ENCODE data around the gene MAFG. TPM values are rescaled to one million over a fixed set of nuclear protein-coding genes. Genes with fewer than 3 reads are reported as not detected.

MAFG gene
- total and polyA plus RNA-seq, 2 donors (not counting 1 experiment from before 2014, with no cell fraction given), result 11.3 to 20.6 TPM

GRCh38 chr17:81957691-81958432 is 30.3 kb upstream of the MAFG start:
- TF ChIP-seq CTCF (conservative IDR thresholded peaks at IDR 0.05 in 1 of 2, IDR thresholded peaks at IDR 0.05 in 1 of 2; ENCODE audit: low read depth in 1 of 2, low read length in 2 of 2) (no peak), EZH2 (IDR thresholded peaks at IDR 0.05; ENCODE audit: low read length, missing control alignments) (no peak)
- H3K4me2 ChIP-seq (ENCODE audit: extremely low read depth, insufficient read depth, low read length), result no peak overlapping the region
- H3K4me1 ChIP-seq (ENCODE audit: control insufficient read depth, extremely low read depth, insufficient read depth, low read length), result peaks cover 2% of the 10 kb centered on the region
- DNase-seq (ENCODE audit: low read depth in 2 of 2), result no peak
- H3K4me3 ChIP-seq (replicated peaks in 1 of 4; ENCODE audit: control extremely low read depth in 1 of 4, insufficient read depth in 1 of 4, low read depth in 3 of 4, low read length in 4 of 4), result no peak overlapping the region
- H4K20me1 ChIP-seq (ENCODE audit: control insufficient read depth, extremely low read depth, insufficient read depth, low read length), result no peaks in the 10 kb centered on the region
- H3K9ac ChIP-seq (ENCODE audit: insufficient read depth, low read length), result no peak overlapping the region
- no peak overlapping the region for H2AFZ ChIP-seq (ENCODE audit: low read length)
- no peaks in the 10 kb centered on the region for H3K9me3 ChIP-seq (ENCODE audit: control insufficient read depth, insufficient read depth, low read depth, low read length)
- H3K36me3 ChIP-seq (ENCODE audit: control insufficient read depth, insufficient read depth, low read length), result no peaks in the 10 kb centered on the region
- H3K27me3 ChIP-seq (ENCODE audit: control insufficient read depth, insufficient read depth, low read length), result peaks cover 31% of the 10 kb centered on the region
- no peak overlapping the region for H3K27ac ChIP-seq (ENCODE audit: insufficient read depth, low read length)
- H3K79me2 ChIP-seq (ENCODE audit: control insufficient read depth, insufficient read depth, low read length), result no peaks in the 10 kb centered on the region

GRCh38 chr17:81956607-81957589 is 29.4 kb upstream of the MAFG start:
- H3K4me1 ChIP-seq (ENCODE audit: control insufficient read depth, extremely low read depth, insufficient read depth, low read length), result peaks cover 2% of the 10 kb centered on the region
- H3K9ac ChIP-seq (ENCODE audit: insufficient read depth, low read length), result no peak overlapping the region
- DNase-seq (ENCODE audit: low read depth in 2 of 2), result no peak
- H4K20me1 ChIP-seq (ENCODE audit: control insufficient read depth, extremely low read depth, insufficient read depth, low read length), result no peaks in the 10 kb centered on the region
- no peaks in the 10 kb centered on the region for H3K79me2 ChIP-seq (ENCODE audit: control insufficient read depth, insufficient read depth, low read length)
- H3K4me2 ChIP-seq (ENCODE audit: extremely low read depth, insufficient read depth, low read length), result no peak overlapping the region
- H3K27ac ChIP-seq (ENCODE audit: insufficient read depth, low read length), result no peak overlapping the region
- TF ChIP-seq CTCF (conservative IDR thresholded peaks at IDR 0.05 in 1 of 2, IDR thresholded peaks at IDR 0.05 in 1 of 2; ENCODE audit: low read depth in 1 of 2, low read length in 2 of 2) (no peak), EZH2 (IDR thresholded peaks at IDR 0.05; ENCODE audit: low read length, missing control alignments) (no peak)
- H3K27me3 ChIP-seq (ENCODE audit: control insufficient read depth, insufficient read depth, low read length), result peaks cover 27% of the 10 kb centered on the region
- no peaks in the 10 kb centered on the region for H3K36me3 ChIP-seq (ENCODE audit: control insufficient read depth, insufficient read depth, low read length)
- H3K4me3 ChIP-seq (replicated peaks in 1 of 4; ENCODE audit: control extremely low read depth in 1 of 4, insufficient read depth in 1 of 4, low read depth in 3 of 4, low read length in 4 of 4), result no peak overlapping the region
- no peaks in the 10 kb centered on the region for H3K9me3 ChIP-seq (ENCODE audit: control insufficient read depth, insufficient read depth, low read depth, low read length)
- no peak overlapping the region for H2AFZ ChIP-seq (ENCODE audit: low read length)

All from fibroblast of lung (primary cell).